Urothelium cell line (cell line): Measurements from ENCODE around the gene EEF2.
"Not testable (repeated sequence)": the region's sequence is repeated elsewhere in the genome, so short reads cannot be mapped to it uniquely, and the experiment has no call there.

ENCODE experiments used
- DNase-seq: peaks from one replicate; pipeline ENCODE4 v3.0.0; 2011; ENCODE audit warnings: low spot score, mixed read lengths
- FAIRE-seq: peaks from 2 replicates; lab custom pipeline; 2011; peaks lifted over from hg19 to GRCh38; lab: Jason Lieb, UNC

The EEF2 gene

DNA sequence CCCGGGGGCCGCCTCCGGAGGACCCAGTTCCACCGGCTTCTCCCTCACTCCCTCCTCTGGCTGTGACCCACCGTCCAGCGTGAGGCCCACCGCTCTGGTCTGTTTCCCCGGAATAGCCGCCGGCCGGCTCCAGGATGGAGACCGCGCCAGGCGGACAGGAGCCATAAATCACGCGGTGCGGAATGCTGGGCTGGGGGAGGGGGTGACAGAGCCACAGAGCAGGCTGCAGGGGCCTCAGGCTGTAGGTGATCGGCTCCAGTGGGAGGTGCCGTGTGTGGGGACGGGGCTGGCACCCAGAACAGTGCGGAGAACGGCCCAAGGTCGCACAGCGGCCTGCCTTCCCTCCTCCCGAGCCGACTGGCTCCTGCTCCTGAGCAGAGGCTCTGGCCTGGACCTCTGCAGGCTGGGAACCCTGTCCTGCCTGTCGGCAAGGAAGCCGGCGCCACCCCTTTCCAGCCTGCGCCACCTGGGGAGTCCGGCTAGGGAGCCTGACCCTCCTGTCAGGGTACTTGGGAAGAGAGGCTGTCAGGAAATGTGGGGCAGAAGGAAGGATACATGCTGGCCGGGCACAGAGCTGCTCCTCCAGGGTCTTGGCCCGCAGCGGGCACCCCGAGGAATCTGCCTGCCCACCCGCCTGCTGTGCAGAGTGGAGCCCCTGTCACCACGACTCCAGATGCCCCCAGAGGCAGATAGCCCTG is 30.6 kb upstream of the EEF2 start:
- no peak for FAIRE-seq

GRCh38 chr19:4014541-4015491 is 29.6 kb upstream of the EEF2 start:
- FAIRE-seq, result no peak

More for the DNA sequence above, 30.6 kb upstream of the EEF2 start:
- DNase-seq, result no peak

DNA sequence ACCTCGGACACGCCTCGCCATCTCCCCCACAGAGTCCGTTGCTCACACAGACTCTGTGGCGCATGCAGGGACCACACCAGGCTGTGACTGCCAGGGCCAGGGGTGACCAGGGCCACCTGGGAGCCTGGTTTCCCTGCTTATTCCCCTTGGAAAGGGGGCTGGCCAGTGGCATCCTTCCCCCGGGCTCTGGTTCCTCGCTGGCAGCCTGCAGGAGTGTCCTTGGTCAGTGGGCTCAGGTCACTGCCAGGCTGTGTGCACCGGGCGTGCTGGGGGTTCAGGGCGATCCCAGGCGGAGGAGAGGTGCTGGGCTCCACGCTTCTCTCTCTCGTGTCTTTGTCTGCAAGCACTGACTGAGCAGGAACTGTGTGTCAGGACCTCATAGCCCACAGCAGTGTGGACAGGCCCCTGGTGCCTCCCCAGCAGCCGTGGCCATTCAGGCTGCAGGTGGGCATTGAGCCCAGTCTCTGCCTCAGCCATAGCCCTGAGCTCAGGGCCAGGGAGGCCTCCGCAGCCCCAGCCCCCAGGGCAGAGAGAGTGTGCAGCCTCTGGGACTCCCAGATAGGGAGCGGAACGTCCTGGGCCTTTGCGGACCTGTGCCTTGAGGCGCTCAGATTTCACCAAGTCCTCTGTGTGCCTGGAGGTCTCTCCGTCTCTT is 28.8 kb upstream of the EEF2 start:
- DNase-seq (no peak), FAIRE-seq (no peak)

More at GRCh38 chr19:4014541-4015491, 29.6 kb upstream of the EEF2 start:
- DNase-seq, result no peak

GRCh38 chr19:4012975-4013634 is 27.8 kb upstream of the EEF2 start:
- FAIRE-seq (no peak), DNase-seq (no peak)

- DNase-seq (no peak), FAIRE-seq (no peak)
Measured at GRCh38 chr19:4012092-4012974, 27.1 kb upstream of the EEF2 start.

GRCh38 chr19:4011430-4011829 is 26.2 kb upstream of the EEF2 start:
- FAIRE-seq, DNase-seq: not testable (repeated sequence)

DNA sequence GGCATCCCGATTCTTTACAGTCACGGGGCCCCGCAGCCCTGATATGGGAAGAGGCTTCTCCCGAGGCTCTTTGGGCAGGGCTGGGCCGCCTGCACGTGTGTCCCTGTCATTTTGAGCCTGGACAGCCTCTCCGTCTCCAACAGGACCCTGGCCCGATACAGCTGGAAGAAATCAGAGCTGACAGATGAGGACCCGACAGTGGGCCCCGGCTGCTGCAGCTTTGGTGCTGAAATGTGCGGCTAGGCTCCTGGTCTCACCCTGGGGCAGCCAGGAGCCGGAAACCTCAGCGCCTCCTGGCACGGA is 25.5 kb upstream of the EEF2 start:
- DNase-seq (no peak), FAIRE-seq (no peak)

DNA sequence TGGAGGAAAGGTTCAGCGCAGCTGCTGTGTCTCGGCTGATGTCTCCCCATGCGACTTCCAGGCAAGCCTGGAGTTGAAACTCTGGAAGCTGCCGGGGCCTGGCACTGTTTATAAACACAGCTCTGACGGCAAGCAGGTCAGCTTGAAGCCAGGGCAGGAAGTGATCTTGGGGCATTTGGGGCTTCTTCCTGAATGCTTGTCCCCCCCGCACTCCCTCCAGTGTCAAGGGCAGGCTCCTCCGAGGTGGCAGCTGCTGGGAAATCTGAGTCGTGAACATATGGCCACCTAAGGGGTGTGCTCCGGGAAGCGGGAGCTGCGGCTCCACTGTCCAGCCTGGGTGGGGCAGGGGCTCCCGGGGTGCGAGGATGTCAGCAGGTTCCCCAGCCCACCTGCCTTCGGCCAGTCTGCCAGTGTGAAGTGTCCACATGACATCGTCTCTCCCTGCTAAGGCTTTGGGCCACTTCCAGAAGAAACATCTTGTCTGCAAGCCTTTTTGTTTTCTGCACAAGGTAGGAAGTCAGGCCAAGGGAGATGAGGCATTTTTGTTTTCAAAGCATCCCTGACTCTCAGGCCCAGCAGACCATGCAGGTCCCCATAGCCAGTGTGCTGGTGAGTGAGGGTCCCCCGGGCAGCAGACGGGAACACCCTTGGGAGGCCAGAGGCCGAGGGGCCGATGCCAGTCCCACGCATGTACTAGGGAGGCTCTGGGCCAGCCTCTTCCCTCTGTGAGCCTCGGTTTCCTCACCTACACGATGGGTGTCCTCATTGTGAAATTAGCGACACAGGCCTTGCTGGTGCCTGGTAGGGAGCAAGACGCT is 24.9 kb upstream of the EEF2 start:
- FAIRE-seq, result no peak
- DNase-seq, result no peak

- FAIRE-seq, result no peak
- DNase-seq, result peak; percentile 19
Measured at GRCh38 chr19:4007836-4008539, 22.7 kb upstream of the EEF2 start.

DNA sequence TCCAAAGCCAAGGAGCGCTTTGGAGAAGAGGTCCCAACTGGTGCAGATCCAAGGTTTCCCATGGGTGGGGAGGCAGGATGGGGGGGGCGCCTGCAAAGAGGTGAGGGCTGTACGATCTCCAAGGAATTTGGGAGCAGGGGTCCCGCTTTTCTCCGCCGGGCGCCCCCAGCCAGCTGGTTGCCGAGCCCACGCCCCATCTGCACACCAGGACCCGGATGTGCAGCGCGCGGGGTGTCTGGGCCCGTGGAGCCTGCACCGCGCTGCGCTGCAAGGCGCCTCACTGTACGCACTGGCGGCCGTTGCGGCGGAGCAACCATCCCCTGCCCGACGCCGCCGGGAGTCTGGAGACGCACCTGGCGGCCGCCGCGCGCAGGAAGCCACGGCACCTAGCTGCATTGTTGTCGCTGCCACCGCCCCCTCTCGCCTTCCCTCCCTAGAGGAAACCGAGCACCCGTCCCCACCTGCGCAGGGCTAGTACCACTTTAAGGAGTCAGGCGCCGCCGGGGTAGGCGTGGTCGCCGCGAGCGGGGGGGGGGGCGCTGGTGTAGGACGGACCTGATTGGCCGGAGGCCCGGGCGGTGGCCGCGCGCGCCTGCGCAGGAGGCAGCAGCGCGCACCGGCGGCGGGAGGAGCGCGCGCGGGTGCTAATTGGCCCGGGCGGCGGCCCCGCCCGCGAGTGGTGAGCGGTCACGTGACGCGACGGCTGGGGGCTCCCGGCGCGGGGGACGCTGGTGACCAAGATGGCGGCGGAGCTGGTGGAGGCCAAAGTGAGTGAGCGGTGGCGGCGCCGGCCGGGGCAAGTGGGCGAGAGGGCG is 22.0 kb upstream of the EEF2 start, which contains the start of gene PIAS4:
Gene PIAS4, plus strand, starts transcription at position 716 of the 815 bp plus-strand sequence. Its CDS starts 25 bp downstream, at position 741.
- DNase-seq (peak; percentile 97), FAIRE-seq (peak; percentile 13)

DNA sequence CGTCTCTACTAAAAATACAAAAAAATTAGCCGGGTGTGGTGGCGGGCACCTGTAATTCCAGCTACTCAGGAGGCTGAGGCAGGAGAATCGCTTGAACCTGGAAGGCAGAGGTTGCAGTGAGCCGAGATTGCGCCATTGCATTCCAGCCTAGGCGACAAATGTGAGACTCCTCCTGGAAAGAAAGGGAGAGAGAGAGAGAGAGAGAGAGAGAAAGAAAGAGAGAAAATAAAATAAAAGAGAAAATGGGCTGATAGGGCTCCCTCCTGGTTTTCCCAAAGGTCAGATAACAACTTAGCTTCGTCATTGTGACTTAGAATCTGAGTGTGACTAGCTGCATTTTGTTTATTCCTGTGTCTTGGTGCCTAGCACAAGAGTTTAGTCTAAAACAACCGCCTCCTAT is 20.2 kb upstream of the EEF2 start:
- DNase-seq, FAIRE-seq: not testable (repeated sequence)

DNA sequence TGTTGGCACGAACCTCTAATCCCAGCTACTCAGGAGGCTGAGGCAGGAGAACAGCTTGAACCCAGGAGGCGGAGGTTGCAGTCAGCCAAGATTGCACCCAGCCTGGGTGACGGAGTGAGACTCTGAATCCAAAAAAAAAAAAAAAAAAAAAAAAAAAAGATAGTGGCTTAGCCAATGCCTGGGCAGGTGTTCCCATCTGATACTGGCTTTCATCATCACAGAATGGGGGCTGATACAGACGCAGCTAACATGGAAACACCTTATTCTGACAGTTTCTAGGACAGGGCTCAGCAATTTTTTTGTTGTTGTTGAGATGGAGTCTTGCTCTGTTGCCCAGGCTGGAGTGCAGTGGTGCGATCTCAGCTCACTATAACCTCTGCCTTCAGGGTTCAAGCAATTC is 15.5 kb upstream of the EEF2 start:
- not testable (repeated sequence) for DNase-seq, FAIRE-seq

- not testable (repeated sequence) for DNase-seq, FAIRE-seq
Measured at GRCh38 chr19:3998667-3999412, 13.6 kb upstream of the EEF2 start.

DNA sequence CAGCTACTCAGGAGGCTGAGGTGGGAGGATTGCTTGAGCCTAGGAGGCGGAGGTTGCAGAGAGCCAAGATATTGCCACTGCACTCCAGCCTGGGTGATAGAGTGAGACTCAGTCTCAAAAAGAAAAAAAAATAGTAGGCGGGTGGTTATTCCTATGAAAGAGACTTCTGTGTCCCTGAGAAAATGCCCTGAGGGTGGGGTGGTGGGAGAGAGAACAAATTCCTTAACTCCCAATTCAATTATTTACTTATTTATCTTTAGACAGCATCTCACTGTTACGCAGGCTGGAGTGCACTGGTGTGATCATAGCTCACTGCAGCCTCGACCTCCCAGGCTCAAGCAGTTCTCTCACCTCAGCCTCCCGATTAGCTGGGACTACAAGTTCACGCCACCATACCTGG is 10.3 kb upstream of the EEF2 start:
- FAIRE-seq (no peak), DNase-seq (no peak)

GRCh38 chr19:3990815-3991117 is 5.5 kb upstream of the EEF2 start:
- no peak for FAIRE-seq
- no peak for DNase-seq

GRCh38 chr19:3987619-3988371 is 2.5 kb upstream of the EEF2 start:
- FAIRE-seq, result no peak
- peak; percentile 79 for DNase-seq
